Activated CD8-positive, alpha-beta memory T cell treated with anti-CD3 and anti-CD28 coated beads, Interleukin-2, amount 50 U/mL, for 1 hour (primary cell): ENCODE data around the gene IL10RB.

Experiments
- DNase-seq: peaks from one replicate; pipeline ENCODE4 v3.0.0-alpha.2; 2020; ENCODE audit errors: extremely low read depth

The IL10RB gene

GRCh38 chr21:33266789-33267135 lies 595 bp downstream of the IL10RB start:
- DNase-seq, result no peak

- no peak for DNase-seq
Measured at GRCh38 chr21:33267250-33267649, 1.1 kb downstream of the IL10RB start.

- no peak for DNase-seq
Measured at GRCh38 chr21:33268393-33268736, 2.2 kb downstream of the IL10RB start.

DNA sequence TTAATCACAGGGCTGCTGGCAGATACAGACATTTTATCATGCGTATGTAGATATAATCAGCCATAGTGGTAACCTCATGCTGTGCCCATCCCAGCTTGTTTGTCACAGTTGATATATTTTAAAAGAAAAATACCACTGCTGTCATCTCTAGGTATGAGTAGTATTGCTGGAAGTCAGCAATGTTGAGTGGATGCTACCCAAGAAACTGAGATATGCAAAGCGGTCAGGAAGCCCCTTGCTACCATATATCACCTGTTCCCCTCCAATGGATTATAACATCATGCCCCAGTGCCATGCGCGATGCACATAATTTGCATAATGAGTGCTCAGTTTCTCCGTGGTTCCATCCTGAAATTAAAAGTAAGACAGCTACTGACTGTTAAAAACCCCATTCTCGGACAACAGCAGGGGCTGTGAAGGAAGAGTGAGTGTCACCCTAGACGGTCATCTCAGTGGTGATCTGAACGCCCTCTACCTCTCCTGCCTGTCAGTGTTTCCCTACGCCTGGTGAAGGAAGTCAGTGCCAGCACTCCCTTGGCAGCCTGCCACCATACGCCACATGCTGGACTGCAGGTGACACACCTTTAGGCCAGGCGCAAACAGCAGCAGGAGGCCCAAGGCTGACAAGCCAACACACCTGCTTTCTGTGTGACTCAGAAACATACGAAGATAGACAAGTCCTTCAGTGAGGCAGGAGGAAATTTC lies 2.7 kb downstream of the IL10RB start:
- no peak for DNase-seq

DNA sequence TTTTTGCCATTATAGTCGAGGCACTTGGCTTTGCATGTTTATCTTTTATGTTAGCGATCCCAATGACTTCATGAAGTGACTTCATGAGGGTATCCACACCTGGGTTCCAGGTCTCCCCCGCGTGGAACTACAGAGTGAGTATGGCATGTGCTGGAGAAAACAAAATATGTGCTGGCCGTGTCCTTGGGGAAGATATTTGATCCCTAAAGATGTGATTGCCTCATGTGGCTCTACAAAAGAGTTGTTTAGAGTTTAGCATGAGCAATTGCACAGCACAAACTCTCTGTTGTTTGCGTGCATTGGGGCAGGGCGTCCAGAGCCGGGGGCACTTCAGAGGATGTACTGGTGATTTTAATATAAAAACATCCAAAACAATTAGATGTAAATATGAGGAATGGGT lies 4.8 kb downstream of the IL10RB start:
- DNase-seq, result no peak

DNA sequence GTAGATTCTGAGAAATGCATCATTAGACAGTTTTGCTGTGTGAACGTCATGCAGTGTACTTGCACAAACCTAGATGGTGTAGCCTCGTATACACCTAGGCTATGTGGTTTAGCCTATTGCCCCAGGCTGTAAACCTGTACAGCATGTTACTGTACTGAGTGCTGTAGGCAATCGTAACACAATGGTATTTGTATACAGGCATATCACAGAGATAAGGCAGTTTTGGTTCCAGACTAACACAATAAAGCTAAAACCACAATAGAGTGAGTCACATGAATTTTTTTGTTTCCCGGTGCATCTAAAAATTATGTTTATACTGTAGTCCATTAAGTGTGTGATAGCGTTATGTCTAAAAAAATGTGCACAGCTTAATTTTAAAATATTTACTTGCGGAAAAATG lies 6.9 kb downstream of the IL10RB start:
- DNase-seq, result no peak

DNA sequence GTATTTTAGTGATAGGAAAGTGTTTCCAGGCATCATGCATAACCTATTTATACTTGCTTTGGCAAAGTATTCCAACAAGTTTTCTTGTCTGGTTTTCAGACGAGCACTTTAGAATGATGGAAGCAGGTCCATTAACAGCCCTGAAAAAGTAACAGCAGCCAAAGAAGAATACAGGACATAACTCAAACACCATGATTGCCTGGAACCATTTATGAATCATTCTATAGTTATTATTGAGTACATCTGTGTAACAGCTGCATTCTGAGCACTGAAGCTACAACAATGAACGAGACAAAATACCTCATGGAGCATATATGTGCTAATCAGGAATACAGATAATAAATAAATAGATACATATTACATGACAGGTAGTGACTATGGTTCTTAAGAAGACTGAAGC lies 12.6 kb downstream of the IL10RB start:
- DNase-seq, result no peak

GRCh38 chr21:33279330-33279820 lies 13.2 kb downstream of the IL10RB start:
- no peak for DNase-seq

- DNase-seq, result no peak
Measured at GRCh38 chr21:33281096-33281652, 15.0 kb downstream of the IL10RB start.

DNA sequence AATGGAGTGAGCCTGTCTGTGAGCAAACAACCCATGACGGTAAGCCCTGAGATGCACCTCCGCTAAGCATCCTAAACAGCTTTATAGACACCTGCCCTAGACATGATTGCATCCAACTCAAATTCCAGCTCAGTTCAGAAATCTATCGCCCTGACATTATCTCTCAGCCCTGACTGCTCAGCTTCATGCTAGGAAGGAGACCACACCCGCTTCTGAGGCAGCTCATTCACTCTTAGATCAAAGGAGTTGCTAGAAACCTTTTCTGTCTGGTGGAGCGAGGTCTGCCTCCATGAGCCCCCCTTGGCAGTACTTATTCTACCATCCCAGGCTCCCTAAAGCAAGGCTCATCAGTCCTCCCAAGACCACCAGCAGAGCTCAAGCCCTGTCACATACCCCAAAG lies 17.0 kb downstream of the IL10RB start:
- no peak for DNase-seq

DNA sequence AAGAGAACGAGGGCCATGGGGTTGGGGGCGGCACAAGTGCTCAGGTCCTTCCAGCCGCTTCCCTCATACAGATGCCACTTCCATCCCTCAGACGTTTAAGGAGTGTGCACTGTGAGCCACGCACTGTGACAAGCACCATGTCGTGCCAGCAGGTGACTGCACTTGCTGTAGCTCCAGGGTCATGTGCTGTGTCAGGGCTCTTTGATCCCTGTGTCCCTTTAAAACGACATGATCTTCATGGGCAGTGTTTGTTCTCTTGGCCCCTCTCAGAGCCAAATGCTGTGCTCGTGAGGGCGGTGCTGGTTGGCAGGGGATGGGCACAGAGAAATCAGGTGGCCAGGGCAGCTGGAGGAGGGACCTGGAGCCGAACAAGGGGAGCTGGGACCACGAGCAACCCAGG lies 19.9 kb downstream of the IL10RB start:
- DNase-seq, result no peak

GRCh38 chr21:33286600-33287456 lies 20.7 kb downstream of the IL10RB start:
- DNase-seq, result no peak

DNA sequence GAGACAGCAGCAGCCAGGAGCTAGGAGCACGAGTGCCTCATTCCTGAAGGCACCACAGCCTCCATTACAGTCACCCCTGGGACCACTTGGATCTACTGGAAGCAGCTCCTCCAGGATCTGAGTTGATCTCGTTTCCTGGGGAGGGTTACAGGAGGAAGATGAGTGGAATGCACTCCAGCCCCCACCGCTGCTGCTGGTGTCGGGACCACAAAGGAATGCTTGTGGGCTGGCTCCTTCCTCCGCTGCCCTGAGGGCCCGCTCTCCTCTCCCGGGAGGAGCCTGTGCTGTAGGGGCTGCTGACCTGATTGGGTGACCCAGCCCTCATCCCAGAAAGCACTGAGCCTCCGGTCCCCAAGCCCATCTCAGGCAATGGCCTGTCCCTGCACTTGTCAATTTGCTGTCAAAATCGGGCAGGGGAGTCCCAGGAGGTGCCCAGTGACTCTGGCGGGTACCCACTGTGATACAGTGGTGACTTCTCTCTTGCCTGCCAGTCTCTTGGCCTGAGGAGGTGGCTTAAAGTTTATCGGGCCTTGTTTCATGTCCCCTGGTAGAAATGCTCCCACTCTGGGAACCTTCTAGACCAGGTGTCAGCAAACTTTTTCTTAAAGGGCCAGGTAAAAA lies 23.1 kb downstream of the IL10RB start:
- DNase-seq, result no peak

DNA sequence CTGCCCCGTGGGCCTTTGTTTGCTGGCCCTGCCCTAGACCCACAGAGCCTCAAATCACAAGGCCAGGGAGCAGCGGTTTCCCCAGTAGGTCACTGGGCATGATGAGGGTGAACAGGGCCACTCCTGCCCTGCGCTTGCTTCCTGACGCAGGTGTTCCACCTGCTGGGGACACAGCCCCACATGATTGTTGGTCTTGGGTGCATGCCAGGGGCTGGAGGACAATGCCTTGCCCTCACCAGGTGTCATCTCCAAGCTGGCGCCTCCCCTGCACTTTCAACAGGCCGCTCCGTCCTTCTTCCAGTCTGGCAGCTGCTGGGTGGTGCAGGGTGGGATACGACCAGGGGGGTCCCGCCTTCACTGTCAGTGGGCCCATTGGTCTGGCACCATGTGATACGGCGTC lies 24.3 kb downstream of the IL10RB start:
- no peak for DNase-seq

GRCh38 chr21:33291686-33292085 lies 25.5 kb downstream of the IL10RB start:
- no peak for DNase-seq

- DNase-seq, result no peak
Measured at GRCh38 chr21:33292724-33293123, 26.6 kb downstream of the IL10RB start.

GRCh38 chr21:33293136-33293535 lies 27.0 kb downstream of the IL10RB start:
- DNase-seq, result no peak

DNA sequence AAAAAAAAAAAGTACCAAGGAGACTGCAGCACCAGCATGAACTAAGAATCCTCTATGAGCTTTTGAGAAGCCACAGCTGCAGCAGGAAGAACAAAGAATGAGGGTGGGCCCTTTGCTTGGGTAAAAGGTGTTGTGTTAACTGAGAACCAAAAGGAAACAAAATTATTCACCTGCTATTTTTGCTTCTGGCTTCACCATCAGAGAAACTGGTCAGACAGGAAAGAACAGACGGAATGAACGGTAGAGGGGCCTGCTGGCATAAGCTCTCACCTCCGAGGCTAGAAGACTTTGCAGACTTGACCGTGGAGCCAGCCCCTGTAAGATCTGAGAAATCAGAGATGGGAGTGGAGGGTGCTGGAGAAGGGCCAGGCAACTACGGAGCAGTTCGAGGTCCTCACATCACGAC lies 27.6 kb downstream of the IL10RB start:
- DNase-seq, result no peak

DNA sequence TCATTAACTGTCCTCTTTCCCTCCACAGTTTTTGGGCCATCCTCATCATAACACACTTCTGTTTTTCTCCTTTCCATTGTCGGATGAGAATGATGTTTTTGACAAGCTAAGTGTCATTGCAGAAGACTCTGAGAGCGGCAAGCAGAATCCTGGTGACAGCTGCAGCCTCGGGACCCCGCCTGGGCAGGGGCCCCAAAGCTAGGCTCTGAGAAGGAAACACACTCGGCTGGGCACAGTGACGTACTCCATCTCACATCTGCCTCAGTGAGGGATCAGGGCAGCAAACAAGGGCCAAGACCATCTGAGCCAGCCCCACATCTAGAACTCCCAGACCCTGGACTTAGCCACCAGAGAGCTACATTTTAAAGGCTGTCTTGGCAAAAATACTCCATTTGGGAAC lies 30.0 kb downstream of the IL10RB start:
- no peak for DNase-seq

- no peak for DNase-seq
Measured at GRCh38 chr21:33299181-33299752, 33.1 kb downstream of the IL10RB start.

- DNase-seq, result no peak
Measured at GRCh38 chr21:33300701-33301631, 34.8 kb downstream of the IL10RB start.
